HG03521 (cell line): Measurements from ENCODE around the gene RNASE11.
"Not testable (repeated sequence)": the region's sequence is repeated elsewhere in the genome, so short reads cannot be mapped to it uniquely, and the experiment has no call there.

Experiments used
- ATAC-seq: cut with Tn5 transposase; IDR thresholded peaks from one replicate; pipeline ENCODE4 v1.9.1; 2021; ENCODE audit warnings: mild to moderate bottlenecking, moderate library complexity; ENCODE audit not compliant: unreplicated experiment

The RNASE11 gene

DNA sequence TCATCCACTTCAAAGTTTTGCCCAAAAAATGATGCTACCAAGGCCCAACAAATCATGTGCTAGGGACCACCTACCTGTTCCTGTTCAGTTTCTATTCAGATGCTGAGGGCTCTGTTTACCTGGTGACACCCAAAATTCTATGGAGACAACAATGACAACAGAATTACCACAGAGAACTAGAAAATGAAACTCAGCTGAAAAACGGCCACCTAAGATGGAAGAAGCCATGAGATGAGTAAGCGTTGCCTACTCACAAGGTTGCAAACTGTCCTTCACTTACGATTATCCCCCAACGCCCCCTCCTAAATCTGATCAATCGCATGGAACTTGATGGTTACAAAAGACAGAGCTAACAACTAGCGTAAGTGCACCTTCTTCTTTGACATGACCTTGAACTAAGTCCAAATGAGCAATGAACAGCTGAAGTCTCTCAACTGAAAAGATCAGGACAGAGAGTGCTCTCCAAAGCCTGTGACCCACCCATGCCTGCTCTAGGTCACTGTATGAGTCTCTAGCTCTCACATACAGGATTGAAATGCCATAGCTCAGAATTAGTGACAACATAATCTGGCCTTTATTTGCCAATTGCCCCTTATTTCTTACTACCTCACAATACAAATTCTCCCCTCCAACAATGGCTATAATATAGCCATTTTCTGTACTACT, at the start of gene RNASE11:
Gene RNASE11, minus strand, starts transcription at position 513 of the 666 bp plus-strand sequence.
- ATAC-seq, result no peak

DNA sequence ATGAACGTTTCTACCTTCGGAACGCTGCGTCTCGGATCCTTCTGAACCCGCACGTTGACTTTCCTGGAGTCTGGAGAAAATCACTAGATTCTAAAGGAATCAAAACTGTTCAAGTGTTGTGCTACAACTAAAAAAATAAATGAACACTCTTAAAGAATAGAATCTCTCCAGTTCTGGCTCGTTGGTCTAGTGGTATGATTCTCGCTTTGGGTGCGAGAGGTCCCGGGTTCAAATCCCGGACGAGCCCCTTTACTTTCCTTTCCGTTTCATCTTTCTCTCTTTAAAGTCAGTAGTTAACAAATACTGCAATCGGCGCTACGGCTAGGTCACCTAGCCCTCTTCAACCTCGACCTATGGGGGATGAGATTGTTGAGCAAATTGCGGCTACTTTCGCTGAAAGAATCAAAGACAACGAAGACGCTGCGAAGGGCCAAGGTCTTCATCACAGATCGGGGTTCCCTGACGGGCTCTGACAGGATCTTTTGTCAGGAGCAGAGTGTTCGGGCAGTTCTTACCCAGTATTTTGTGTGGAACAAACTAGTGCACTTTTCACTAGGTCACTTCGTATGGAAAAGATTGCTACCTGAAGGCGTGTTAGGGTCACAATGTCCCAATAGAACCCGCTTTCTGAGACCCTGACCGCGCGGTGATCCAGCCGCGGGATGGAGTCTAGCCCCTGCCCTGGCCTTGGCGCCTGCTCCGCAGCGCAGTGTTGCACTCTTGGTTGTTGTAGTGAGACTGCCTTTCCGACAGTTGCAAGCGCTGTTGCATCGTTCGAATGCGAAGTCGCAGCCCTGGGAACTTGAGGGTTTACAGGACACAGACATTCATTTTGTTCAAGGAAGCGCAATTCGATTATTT, 45.3 kb upstream of the RNASE11 start:
- peak; percentile 59 for ATAC-seq

DNA sequence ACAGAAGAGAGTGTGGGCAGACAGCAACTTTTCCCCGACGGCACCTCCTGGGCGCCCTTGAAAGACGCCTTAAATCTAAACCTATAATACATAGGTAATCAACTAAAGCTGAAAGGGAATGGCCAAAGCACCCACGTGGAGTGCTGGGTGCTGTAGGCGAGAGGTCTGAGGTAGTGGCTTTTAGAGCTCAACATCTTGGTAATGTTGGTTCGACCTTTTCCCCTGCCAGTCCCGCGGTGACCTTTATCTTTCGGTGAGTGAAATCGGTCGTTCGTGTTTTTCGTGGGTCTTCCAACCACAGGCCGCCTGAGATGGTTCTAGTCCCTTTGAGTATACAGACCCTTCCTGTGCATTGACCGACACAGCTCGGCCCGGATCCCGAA, 44.6 kb upstream of the RNASE11 start:
- ATAC-seq, result no peak

DNA sequence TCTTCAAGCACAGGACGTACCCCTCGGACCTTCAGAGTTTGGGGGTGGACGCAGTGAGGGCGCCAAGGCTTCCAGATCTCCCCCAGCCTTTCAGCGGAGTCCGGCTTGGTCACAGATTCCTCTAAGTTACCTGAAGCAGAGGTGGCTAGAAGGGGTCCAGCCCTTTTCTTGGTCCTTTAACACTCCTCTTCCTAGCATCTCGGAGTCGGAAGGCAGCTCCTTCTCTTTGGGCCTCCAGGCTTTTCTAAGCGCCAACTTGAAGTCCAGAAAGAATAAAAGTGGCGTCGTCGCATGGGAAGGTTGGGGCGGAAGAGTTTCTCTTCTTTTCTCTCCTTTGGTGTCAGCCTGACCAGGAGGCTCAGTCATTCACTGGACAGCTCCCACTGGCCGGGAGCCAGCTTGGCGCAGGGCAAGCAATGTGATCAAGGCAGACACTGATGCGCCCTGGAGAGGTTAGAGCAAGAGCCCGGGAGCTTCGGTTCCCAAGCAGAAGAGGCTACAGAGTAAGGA, 44.1 kb upstream of the RNASE11 start:
- no peak for ATAC-seq

DNA sequence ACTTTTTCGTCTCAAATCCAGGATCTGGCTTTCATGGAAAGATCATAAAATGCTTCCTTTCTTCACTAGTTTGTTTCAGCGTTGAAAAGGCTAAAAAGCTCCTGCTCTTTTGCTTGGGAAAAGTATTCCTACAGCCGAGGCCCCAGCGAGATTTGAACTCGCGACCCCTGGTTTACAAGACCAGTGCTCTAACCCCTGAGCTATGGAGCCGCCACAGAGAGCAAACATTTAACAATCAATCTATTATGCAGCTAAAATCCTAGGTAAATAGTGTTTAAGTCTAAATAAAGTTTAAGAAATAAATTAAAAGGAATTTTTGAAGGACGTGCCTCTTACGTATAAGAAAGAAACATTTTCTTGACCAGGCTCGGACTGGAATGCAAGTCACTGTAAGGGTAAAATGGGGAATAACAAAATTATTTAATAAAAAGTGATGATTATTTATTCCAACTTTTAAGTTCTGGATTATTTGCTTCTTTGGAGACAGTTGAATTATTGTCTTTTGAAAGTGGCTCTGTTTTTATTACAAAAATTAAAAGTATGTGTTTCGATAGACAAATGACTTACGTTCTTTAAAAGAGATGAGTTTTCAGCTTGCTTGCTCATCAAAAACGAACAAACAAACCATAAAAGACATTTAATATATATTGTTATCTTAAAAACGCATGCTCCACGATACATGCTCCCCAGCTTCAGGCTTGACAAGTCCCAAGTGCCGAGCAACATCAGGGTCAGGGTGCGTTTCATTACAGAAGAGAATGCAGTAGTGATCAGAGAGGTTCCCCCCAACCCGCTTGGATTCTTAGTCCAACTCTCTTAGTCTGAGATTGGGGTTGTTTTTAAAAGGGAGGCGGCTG, 43.5 kb upstream of the RNASE11 start:
- no peak for ATAC-seq

DNA sequence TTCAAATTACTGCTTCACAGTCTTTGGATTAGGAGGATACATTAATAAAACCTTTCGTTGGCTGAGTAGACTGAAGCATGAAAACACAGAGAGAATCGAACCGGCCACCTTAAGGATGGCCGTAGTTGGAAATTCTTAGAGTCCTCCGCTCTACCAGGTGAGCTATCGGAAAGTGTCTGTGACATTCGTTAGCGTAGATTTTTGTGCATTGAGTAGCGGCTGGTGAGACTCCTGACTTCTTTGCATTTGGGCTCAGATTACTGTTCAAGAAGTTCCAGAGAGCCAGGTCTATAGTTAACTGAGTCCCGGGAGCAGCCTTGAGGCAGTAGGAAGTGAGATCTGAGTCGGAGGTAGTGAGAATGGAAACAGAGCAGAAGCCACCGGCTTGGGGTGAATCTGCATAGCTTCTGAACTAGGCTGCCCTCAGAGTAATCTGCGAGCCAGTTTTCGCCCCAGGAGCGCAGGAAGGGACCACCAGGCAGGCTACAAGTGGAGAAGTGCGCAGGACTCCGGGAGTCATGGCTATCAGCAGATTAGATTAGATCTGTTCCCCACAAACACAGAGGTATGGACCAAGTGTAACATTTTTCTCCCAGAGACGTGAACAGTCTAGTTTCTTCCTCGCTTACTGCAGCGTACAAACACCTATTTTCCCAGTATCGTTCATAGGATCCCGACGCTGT, 42.7 kb upstream of the RNASE11 start:
- ATAC-seq, result no peak

DNA sequence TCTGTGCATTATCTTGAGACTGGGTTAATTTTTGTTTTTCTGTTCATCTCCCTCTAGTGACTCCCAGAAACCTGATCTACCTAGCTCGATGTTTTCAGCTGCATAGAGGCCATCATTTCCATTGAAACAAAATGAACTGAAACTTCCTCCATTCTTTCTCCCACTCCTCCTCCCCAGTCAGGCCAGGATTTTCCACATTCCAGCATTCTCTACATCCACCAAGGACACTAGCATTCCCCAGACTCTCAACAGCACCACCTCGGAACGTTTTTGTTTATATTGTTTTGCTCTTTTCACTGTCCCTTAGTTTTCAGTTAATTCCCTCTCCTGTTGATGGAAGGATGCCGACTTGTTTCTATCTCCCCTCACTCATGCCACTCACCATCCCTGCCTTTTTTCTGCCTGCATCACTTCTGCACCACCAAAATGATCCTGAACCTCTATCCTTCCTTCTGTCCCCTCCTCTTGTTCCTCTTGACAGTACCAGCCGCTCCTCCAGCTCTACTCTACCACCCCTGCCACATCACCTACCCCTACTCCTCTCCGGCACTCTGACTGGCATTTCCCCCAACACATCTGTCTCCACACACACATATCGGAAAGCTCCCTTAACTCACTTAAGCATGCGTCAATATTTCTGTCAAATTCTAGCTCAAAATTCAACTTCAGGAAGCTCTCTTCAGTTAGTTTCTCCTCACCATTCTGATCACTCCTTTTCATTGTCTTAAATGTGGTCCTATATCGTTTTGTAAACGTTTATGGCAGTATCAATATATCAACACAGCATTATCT, 40.5 kb upstream of the RNASE11 start:
- no peak for ATAC-seq

DNA sequence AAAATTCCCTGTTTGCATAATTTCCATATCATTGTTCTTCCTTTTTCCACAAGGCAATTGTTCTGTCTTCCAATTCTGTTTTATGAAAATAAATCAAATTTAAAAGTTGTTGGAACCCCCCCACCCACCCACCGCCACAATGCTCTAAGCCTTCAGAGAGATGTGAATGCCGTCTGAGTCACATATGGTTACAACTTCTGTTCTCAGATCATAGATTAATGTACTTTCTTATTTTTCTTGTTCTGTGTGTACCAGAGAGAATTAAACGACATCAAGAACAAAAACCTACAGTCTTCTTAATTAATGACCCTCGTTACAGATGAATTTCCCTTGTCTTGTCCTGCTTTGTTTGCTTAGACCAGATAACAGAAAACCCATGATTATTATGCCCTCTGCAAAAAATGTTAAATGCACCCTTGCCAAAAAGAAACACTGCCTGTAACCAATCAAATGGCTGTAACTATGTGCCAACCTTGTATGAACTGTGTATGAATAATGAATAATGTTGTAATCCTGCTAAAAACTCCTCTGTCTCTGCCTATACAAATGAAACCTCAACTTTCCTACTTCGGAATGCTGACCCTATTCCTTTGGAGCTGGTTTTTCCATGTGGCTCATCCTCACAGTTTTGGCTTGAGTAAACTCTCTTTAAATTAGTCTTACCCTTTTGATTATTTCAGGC, 39.7 kb upstream of the RNASE11 start:
- no peak for ATAC-seq

DNA sequence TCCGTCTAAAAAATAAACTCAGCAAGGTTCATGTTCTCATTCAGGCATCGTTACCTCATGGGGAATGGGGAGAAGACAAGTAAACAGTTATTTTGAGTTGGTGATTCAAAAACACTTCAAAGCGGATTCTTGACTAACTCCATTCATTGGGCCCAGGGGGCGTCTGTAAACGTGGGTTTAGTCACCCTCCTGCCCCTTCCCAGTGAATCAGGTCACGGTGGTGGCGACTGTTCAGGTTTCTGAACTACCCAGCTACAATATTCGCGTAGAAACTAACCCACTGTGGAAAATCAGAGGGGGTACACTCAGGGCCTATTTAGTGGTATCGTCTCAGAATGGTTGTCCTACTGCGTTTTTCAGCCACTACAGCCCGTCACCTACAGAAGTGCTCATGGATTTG, 38.5 kb upstream of the RNASE11 start:
- ATAC-seq, result no peak

DNA sequence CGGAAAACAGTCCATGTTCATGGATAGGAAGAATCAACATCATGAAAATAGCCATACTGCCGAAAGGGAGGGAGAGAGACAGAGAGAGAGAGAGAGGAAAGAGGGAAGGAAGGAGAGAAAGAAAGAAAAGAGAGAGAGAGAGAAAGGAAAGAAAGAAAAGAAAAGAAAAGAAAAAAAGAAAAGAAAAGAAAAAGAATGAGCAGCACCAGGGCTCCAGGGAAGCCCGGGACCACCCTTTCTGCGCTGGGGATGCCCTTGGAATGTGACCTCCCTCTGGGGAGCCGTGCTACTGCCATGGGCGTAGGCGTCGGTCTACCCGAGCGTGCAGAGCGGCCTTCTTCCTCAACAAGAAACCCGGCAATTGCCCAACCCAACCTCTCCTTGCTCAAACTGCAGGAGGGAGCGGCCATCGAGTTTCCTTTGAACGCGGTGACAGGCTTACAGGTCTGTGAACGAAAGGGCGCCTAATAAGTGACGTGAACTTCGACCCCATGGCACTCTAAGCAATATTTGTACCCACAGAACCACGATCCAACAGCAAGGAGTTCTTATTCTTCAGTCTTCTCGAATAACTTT, 36.8 kb upstream of the RNASE11 start:
- no peak for ATAC-seq

DNA sequence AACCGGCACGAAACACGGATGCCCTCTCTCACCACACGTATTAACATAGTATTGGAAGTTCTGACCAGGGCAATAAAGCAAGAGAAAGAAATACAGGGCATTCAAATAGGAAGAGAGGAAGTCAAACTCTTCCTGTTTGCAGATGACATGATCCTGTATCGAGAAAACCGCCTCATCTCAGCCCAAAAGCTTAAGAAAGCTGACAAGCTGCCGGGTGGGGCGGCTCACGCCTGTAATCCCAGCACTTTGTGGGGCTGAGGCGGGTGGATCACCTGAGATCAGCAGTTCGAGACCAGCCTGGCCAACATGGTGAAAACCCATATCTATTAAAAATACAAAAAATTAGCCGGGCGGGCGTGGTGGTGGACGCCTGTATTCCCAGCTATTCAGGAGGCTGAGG, 36.0 kb upstream of the RNASE11 start:
- ATAC-seq, result no peak

DNA sequence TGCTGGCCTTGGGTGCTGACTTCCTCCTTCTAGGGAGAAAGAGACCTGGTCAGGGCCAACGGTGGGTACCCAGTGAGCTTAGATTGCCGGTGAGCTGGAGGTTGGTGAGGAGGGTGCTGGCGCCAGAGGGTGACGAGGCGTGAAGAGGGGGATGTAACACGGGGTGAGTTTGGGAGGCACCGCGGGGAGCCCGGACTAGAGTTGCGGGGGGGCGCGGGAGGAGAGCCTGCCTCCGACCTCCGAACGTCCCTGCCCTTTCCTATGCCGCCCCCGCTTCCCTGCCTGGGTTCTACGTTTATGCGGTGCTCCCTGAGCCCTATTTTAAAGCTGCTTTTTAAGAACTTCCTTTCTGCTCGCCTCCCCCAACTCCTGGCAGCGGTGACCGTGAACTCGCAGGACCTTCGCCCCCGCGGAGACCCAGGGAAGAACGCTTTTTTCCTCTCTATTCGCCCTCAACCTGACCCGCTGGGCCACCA, 35.1 kb upstream of the RNASE11 start:
- no peak for ATAC-seq

DNA sequence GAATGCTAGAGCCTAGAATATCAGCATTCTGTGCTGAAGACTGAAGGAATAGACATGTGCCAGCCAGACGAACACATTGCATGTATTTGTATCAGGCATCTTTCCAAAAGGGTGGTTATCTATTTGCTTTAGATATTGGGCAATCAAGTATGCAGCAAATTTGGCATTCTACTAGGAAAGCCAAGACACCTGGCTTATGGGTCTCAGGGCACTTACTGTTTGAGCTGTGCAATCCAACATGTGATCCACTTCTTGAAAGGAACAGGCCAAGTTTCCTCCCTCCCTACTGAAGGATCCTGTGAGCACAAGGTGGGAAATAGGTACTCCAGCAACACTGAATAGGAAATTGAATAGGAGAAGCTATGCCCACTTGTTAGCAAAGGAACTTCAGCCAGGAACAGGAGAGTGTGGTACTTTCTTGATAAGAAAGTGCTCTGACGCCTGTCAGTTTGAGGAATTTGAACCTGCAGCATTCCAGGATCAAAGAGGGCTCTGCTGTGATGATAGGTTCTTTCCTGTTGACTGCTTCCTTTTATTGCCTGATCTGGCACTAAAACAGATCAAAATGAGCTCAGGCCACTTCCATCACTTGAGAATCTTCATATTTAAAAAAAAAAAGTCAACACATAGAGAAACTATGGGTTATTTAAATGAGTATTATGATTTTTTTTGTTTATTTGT, 33.1 kb upstream of the RNASE11 start:
- ATAC-seq, result no peak

DNA sequence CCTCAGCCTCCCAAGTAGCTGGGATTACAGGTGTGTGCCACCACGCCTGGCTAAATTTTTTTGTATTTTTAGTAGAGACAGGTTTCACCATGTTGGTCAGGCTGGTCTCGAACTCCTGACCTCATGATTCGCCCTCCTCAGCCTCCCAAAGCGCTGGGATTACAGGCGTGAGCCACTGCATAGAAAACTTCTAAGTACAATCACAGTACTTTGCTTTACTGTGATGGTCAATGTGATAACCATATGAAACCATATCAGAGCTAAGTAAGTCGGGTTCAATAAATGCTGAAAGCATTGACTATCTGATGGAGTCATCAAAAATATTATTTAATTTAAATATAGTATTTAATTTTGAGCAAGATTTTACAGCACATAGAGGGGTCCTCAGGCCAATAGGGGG, 31.9 kb upstream of the RNASE11 start:
- ATAC-seq, result not testable (repeated sequence)

DNA sequence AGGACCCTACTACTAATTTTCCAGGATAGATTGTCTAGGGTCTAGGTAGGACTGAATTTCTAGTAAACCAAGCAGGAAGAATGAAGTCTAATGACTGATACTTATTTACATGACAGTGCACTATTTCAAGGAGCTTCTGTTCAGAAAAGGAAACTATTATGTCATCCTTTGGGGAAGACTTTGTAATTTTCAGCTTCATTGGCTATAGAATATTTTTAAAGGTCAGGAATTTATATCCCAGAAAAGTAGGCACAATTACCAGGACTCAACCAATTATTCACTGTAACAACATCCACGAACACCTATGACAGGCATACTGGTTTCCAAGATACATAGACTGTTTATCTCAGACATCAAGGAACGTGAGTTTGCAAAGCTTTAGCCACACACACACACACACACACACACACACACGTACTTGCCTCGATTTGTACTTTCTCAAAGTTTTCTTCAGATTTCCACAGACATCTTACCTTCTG, 30.5 kb upstream of the RNASE11 start:
- no peak for ATAC-seq

DNA sequence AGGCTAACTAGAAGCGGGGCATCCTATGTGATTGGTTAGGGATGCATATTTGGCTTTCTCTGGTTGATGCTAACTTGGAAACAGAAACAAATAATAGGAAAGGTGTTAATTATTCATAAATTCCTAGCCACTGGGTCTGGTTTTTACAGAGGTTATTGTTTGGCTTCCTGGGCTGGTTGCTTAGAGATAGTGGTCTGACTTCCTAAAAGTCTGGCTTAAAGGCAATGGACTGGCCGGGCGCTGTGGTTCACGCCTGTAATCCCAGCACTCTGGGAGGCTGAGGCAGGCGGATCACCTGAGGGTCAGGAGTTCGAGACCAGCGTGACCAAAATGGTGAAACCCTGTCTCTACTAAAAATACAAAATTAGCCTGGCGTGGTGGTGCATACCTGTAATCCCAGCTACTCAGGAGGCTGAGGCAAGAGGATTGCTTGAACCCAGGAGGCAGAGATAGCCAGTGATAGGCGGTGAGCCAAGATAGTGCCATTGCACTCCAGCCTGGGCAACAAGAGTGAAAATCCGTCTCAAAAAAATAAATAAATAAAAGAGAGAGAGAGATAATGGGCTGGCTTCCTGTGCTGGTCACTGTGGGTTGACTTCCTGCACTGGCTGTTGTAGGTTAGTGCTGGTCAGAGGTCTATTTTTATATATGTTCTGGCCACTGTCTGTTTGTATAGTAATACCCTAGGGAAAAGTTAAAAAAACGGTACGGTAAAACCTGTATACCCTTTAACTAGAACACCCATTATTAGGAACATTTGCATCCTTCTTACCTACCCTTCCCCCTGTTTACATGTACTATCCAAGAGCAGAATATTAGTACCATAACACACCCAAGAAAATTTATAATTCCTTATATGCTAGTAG, 29.6 kb upstream of the RNASE11 start:
- ATAC-seq, result no peak

DNA sequence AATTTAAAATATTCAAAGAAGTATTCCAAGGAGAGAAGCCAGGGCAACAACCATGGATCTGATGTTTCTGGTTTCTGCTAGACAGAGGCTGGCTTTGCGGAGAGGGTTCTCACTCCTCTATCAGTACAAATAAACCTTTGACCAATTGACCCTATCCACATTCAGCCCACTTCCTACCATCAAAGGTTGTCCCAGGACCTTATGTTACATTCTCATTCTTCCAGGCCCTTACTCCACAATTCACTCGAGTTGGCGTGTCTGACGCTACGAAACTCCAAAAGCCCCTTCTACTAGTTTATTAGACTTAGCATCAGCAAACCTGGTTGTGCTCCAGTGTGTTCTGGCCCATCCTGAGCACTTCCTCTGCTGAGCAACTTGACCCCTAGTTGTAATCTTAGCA, 28.2 kb upstream of the RNASE11 start:
- ATAC-seq, result no peak
